ENCODE measurements around the gene RBM5.

Gene RBM5

DNA sequence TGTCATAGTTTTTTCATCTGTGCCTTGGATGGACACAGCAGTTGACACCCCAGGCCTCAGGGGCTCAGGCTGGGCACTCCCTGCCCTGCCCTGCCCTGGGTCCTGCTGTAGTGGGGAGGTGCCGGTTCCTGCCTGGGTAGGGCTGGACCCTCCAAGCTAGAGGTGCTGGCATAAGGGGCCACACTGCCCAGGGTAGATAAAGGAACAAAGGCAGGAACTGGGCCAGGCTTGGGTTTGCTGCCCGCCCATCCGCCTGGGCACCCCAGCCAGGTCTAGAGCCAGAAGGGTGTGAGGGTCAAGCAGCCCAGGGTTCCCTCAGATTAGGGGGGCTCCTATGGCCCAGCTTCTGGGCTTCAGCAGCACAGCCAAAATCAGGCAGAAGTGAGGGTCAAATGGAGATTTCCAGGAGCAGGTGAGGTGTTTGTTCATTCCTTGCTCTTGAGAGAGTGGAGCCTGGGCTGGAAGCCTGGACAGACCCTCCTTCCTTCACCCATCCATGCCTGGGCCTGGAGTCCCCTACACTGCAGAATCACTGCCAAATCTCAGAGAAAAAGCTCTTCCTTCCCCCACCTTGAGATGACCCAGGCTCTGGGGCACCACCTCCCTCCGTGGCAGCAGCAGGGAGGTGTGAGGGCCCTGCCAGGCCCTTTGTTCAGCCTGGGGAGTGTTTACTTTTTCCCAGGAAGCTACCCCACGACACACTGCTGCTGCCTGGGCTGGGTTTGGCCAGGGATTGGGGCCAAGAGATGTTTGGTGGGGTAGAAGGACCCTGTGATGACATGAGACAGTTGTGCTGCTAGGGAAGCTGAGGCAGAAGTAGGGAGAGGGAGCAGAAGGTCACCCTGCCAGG is 73.5 kb downstream of the RBM5 start:
- no peak for DNase-seq

DNA sequence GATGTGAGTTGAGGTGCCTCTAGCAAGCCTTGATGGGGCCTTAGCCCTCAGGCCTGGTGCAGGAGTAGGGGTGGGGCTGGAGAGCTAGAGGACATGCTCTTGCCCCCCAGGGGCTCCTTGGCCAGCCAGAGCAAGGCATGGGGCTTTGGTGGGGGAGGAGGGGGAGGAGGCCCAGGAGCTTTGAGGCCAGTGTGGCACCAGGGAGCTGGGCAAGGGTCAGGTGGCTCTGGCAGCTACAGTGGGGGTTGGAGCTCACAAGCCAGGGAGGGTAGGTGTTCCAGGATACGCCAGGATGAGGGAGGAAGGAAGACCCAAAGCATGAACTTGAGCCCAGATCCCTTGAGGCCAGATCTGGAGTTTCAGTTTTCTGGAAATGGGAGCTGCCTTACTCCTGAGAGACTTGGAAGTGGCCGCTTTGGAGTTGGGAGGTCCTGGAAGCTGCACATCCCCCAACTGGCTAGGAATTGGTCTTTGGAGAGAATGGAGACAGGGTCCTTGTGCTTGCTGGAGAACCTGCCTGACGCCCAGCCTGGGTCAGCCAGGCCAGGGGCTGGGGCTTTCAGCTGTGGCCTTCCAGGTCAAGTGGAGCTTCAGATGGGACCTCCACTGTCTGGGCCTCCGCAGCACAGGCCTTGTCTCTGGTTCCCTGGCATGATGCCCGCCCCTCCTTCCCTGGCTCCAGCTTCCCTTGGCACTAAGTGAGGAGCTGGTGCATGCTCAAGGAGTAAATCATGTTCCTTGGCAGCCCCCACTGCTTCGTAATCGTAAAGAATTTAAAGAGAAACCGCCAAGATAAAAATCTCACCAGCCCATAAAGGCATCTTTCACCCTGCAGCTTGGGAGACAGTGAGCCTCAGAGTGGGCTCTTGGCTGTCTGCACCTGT is 75.1 kb downstream of the RBM5 start:
- no peak for DNase-seq

DNA sequence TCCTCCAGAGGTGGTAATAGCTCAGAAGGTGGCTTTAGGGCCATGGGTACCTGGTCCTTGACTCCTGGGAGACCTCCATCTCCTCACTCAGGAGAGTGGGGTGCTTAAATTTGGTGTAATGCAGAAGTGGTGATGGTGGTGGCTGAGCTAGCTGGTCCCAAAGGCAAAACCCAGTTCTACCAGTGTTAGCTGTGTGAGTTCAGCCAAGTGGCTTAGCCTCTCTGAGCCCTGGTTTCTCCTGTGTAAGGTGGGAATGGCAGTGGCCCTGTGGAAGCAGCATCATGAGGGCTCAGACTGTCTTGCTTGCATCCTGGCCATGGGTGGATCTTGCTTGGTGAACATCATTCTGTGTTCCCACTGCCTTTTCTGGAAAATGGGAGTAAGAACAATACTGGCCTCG is 75.8 kb downstream of the RBM5 start:
- no peak for DNase-seq

DNA sequence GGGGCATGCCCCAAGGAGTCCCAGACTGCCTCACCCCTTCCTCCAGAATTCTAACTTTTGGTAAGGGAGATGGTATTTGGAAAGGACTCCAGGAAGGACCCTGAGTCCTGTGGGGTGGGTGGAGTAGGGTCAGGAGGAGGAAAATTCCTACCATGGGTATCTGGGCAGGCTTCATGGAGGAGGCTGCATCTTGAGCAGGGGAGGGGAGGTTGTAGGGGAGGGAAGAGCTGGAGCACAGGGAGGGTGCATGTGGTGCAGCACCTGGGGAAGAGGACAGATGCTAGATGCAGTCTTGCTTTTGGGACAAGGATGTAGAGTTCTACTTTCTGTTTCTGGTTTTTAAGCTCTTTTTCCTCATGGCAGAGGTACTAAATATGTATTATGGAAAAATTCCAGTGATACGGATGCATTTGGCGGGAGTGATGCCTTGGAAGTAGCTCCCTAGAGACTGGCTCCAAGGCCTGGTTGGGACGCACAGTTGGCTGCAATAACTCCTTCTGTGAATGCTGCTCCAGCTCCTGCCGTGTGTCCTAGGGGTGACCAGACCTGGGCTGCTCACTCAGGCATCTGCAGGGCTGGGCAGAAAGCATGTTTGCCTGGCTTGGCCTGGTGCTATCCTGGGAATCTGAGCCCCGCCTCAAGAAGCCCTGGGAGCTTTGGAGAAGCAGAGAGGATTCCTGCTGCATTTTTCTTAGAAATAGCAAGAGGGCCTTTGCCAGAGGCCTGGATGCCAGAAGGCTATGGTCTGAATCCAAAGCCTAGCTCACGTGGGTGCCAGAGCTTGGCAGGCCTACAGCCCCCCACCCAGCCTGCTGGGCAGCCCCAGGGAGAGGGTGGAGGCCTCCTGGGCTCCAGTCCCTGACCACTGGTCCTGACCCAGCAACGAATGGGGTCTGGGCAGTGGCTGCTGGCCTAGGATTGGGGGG is 76.5 kb downstream of the RBM5 start:
- DNase-seq: no peak

DNA sequence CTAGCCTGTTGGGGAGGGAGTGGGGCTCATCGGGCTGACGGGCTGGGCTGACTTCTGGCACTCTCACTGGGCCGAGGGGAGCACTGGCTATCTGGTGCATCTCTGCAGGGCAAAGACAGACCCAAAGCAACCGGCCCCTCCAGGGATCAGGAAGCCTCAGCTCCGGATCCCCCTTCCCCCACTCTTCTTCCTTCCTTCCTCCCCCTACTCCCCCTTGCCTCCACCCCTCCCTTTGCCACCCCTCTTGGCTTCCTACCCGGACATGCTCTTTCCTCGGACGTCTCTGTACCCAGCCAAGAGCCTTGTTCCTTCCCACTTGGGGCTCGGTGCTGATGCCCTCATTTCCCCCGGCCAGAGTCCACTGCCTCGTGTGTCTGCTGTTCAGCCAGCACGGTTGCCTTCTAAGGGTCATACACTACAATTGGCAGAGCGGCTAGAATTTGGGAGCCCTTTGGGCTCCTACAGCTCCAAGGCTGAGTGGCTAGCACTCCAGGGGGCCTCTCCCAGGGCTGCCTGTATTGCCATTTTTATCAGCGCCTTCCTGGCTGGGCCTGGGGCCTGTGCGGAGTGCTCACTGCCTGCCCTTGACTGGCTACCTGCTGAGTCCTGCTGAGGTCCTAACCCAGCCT is 77.3 kb downstream of the RBM5 start:
- no peak for DNase-seq

DNA sequence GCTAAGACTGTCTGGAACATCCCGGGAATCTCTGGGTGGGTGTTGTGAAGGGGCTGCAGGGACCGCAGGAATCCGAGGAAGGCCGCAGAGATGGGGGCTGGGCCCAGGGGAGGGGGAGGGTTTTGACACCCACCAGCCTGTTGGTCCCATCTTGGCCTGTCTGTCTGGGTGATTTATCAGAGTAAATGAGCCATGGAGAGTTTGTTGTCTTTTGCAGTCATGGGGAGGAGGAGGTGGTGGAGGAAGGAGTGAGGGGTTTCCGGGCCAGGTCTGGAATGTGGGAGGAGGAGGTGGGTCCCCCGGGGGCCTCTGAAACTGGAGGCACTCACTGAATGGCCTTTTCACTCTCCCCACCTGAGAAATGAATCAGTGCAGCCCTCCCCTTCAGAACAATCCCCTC is 77.9 kb downstream of the RBM5 start:
- no peak for DNase-seq

DNA sequence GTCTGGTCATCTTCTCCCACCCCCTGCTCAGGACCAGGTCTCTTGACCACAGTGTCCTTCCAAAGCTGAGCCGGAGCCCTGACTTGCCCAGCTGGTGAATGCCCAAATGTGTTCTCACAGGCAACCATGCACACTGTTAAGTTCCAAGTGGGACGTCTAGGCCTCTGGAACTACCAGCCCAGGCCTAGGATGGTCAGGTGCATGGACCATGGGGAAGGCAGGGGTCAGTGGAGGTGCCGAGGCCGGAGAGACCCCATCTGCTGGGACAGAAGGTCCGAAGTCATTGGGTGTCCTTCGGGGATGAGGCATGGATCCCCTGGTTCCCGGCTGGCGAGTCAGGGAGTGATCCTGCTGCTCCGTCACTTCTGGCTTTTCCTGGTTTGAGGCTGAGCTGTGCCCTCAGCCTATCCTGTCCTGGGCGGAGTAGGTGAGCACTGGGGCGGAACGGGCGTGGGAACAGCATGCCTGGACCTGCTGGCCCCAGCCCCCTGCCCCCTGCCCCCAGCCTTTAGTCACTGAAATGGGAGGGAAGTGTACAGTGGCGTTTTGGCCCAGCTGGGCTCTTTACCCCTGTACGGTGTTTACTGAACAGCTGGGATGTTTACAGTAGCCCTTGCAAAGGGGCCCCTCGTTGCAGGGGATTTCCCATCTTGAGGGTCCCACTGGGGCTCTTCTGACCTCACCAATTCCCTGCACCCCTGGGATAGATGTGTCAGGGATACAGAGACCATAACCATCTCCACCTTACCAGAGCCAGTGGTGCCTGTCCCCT is 78.5 kb downstream of the RBM5 start:
- DNase-seq: no peak

DNA sequence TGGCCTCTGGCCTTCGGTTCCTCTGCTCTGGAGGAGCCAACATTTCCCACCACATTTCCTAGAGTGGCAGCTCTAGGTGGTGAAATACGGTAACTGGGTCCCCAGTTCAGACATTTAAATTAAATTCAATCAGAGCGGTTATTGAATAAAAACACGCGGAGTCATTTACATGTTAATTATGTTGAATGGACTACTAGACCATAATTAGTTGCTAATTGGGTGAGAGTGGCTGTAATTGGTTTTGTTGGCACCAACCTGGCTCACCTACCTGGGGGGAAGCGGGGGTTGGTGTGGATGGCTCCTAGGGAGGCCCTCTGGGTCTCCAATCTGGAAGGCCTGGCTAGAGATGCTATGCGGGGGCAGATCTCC is 79.1 kb downstream of the RBM5 start:
- no peak for DNase-seq

DNA sequence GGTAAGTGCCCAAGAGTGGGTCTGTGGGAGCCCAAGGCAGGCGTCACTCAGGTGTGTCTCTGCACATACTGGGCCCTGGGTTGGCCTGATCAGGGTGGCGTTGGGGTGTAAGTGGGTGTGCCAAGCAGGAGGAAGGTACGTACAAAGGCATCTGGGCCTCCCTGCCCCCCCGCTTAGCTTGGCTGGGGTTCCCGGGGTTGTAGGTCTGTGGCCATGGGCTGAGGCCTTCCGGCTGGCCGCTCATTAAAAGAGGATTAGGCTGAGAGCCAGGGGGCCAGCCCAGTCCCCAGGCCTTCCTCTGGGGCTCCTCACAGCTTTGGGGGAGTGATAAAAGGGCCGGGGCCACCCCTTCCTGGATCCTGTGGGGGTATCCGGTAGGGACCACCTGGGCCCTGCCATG is 79.7 kb downstream of the RBM5 start:
- no peak for DNase-seq

All from NCI-H1694 (cell line).